Measurements from ENCODE around the gene TXLNB.

Gene TXLNB

GRCh38 chr6:139278190-139278589, 13.6 kb downstream of the TXLNB start:
- TF ChIP-seq CTCF (IDR thresholded peaks at IDR 0.05; ENCODE audit: low read depth, low read length, missing control alignments) = no peak
- H3K4me3 ChIP-seq (ENCODE audit: low read depth, low read length) = no peak overlapping the region
- no peak for DNase-seq (ENCODE audit: low read depth)

GRCh38 chr6:139277587-139277986, 14.2 kb downstream of the TXLNB start:
- no peak for DNase-seq (ENCODE audit: low read depth)
- no peak for TF ChIP-seq CTCF (IDR thresholded peaks at IDR 0.05; ENCODE audit: low read depth, low read length, missing control alignments)
- no peak overlapping the region for H3K4me3 ChIP-seq (ENCODE audit: low read depth, low read length)

GRCh38 chr6:139277161-139277560, 14.6 kb downstream of the TXLNB start:
- no peak overlapping the region for H3K4me3 ChIP-seq (ENCODE audit: low read depth, low read length)
- no peak for DNase-seq (ENCODE audit: low read depth)
- no peak for TF ChIP-seq CTCF (IDR thresholded peaks at IDR 0.05; ENCODE audit: low read depth, low read length, missing control alignments)

- H3K4me3 ChIP-seq (ENCODE audit: low read depth, low read length) = no peak overlapping the region
- TF ChIP-seq CTCF (IDR thresholded peaks at IDR 0.05; ENCODE audit: low read depth, low read length, missing control alignments) = no peak
- no peak for DNase-seq (ENCODE audit: low read depth)
Measured at GRCh38 chr6:139275279-139276055, 16.3 kb downstream of the TXLNB start.

- DNase-seq (ENCODE audit: low read depth) = no peak
- H3K4me3 ChIP-seq (ENCODE audit: low read depth, low read length) = peak overlapping the region; percentile 36; the same call in 1 of the 2 replicates
- no peak for TF ChIP-seq CTCF (IDR thresholded peaks at IDR 0.05; ENCODE audit: low read depth, low read length, missing control alignments)
Measured at GRCh38 chr6:139271056-139271455, 20.7 kb downstream of the TXLNB start.

GRCh38 chr6:139270249-139270648, 21.5 kb downstream of the TXLNB start:
- TF ChIP-seq CTCF (IDR thresholded peaks at IDR 0.05; ENCODE audit: low read depth, low read length, missing control alignments) = no peak
- peak overlapping the region; percentile 52 for H3K4me3 ChIP-seq (ENCODE audit: low read depth, low read length)
- DNase-seq (ENCODE audit: low read depth) = no peak
